ENCODE results near the gene EXOSC10.
"Not testable (repeated sequence)": the region's sequence is repeated elsewhere in the genome, so short reads cannot be mapped to it uniquely, and the experiment has no call there.

EXOSC10 gene

DNA sequence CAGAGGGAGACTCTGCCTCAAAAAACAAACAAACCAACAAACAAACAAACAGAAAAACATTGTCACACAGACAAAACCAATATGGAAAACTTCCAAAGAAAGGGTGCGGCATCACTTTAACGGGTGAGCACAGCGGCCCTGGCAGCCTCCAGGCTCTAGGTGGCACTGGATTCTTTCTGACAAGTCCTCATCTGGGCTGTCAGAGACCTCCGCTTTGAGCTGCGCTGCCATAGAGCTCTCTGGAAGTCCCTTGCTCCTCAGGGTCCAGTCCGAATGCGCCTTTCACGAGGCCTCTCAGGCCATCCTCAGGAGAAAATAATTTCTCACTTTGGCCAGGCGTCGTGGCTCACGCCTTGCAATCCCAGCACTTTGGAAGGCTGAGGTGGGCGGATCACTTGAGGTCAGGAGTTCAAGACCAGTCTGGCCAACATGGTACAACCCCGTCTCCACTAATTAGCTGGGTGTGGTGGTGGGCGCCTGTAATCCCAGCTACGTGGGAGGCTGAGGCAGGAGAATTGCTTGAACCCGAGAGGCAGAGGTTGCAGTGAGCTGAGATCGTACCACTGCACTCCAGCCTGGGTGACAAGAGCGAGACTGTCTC, 35.6 kb downstream of the EXOSC10 start:
- not testable (repeated sequence) for H3K27ac ChIP-seq (ENCODE audit: insufficient read depth, low read length, poor library complexity, severe bottlenecking); H3K4me3 ChIP-seq (ENCODE audit: insufficient read depth, low read depth, low read length, poor library complexity, severe bottlenecking); DNase-seq; H3K27me3 ChIP-seq (replicated peaks; ENCODE audit: control insufficient read depth, insufficient read depth, low read length, poor library complexity, severe bottlenecking); H3K9me3 ChIP-seq (ENCODE audit: control insufficient read depth, low read length)
- Histone ChIP-seq H3K36me3 (ENCODE audit: control insufficient read depth, insufficient read depth, low read length) (peaks cover 37% of the 10 kb centered on the region), H3K4me1 (ENCODE audit: control insufficient read depth, insufficient read depth, low read length, poor library complexity, severe bottlenecking) (peaks cover 11% of the 10 kb centered on the region)

DNA sequence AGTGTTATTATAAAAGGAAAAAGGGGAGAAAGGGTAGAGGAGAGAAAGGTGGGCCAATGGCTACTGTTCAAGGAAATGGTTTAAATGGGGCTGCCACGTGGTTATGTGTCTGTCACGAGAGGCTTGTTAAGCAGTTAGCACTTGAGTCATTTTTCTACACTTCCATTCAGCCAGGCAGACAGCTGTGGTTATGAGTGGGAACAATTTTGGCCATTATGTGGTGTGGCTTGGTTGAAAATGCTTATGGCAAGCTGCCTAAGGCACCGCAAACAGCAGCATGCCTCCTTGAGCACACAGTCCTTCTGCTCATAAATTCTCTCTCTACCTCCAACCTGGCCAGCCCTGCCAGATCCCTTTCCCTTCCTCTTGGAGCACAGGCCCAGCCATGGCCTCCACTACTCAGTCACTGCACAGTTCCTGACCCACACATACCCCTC, 36.7 kb downstream of the EXOSC10 start:
- Histone ChIP-seq H3K4me1 (ENCODE audit: control insufficient read depth, insufficient read depth, low read length, poor library complexity, severe bottlenecking) (peaks cover 17% of the 10 kb centered on the region), H3K27me3 (replicated peaks; ENCODE audit: control insufficient read depth, insufficient read depth, low read length, poor library complexity, severe bottlenecking) (no peaks in the 10 kb centered on the region), H3K4me3 (ENCODE audit: insufficient read depth, low read depth, low read length, poor library complexity, severe bottlenecking) (no peak overlapping the region), H3K36me3 (ENCODE audit: control insufficient read depth, insufficient read depth, low read length) (peaks cover 26% of the 10 kb centered on the region), H3K27ac (ENCODE audit: insufficient read depth, low read length, poor library complexity, severe bottlenecking) (no peak overlapping the region), H3K9me3 (ENCODE audit: control insufficient read depth, low read length) (no peaks in the 10 kb centered on the region)
- DNase-seq, result no peak

DNA sequence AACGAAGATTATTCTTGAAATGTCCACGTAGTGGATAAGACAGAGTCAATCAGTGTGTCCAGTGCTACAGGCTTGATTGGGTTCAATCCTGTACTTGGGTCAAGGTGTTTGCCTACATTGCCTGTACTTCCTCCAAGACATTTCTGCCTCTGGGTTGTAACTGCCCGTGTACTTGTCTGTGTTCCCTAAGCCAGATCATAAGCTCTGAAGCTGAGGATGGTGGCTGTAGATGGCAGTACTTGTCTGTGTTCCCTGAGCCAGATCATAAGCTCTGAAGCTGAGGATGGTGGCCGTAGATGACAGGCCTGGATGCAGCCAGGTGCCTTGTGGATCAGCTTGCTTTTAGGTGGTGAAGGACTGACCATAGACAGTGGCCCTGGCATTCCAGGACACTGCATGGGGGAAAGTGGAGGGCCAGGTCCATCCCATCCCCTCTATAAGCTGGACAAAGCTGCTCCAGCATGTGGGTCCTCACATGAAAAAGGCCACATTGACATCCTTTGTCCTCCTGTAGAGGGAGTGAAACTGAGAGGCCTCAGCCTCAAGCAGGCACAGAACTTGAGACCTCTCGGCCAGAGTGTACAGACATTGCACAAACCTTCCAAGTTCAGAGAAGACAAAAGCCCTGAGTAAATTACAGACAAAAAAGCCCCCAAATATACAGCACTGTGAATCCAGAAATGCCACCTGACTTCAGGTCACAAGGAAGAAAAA, 37.9 kb downstream of the EXOSC10 start:
- H3K27me3 ChIP-seq (replicated peaks; ENCODE audit: control insufficient read depth, insufficient read depth, low read length, poor library complexity, severe bottlenecking), result no peaks in the 10 kb centered on the region
- no peak for DNase-seq
- H3K9me3 ChIP-seq (ENCODE audit: control insufficient read depth, low read length), result no peaks in the 10 kb centered on the region
- no peak overlapping the region for H3K4me3 ChIP-seq (ENCODE audit: insufficient read depth, low read depth, low read length, poor library complexity, severe bottlenecking)
- H3K36me3 ChIP-seq (ENCODE audit: control insufficient read depth, insufficient read depth, low read length), result peaks cover 19% of the 10 kb centered on the region
- H3K27ac ChIP-seq (ENCODE audit: insufficient read depth, low read length, poor library complexity, severe bottlenecking), result no peak overlapping the region
- peaks cover 17% of the 10 kb centered on the region for H3K4me1 ChIP-seq (ENCODE audit: control insufficient read depth, insufficient read depth, low read length, poor library complexity, severe bottlenecking)

DNA sequence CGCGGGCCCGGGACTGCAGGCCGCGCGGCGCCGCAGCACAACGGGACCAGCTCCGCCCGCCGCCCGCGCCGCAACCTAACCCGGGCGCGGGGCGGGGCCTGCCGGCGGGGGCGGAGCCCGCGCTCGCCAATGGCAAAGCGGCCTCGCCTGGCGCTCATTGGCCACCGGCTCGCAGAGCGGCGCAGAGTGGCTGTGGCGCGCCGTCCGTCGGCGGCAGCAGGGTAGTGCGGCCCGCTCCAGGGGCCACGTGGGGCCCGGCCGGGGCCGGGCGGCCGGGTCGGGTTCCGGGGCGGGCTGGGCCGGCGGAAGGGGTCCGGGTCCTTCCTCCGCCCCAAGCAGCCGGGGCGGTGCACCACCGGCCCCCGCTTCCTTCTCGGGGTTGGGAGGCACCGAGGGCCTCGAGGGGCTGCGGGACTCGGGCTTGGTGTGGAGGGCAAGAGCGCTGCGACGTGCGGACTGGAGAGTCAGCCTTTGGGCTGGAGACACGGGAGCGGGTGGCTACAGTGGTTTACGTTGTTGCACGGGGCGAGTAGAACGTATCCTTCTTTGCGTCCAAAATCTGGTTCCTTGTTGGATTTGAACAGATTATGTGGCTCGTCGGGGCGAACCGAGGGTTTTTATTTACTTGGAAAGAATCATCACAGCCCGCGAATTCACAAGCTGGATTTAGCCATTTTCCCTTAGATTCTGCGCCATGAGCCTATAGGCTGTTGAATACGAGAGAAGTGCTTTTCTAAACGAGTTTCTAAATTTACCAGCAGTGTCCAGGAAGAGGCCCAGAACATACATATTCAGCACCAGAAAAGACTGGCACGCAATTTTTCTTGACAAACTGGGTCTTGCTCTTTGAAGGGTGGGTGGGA, 39.5 kb downstream of the EXOSC10 start, which contains the start of gene SRM:
SRM (minus strand) TSS at position 51 of the 863 bp plus-strand sequence. CDS start 75 bp downstream, outside the sequence.
- Histone ChIP-seq H3K27ac (ENCODE audit: insufficient read depth, low read length, poor library complexity, severe bottlenecking) (peak within 1 kb of the TSS; percentile 53), H3K9me3 (ENCODE audit: control insufficient read depth, low read length) (no peaks in the 10 kb centered on the region), H3K27me3 (replicated peaks; ENCODE audit: control insufficient read depth, insufficient read depth, low read length, poor library complexity, severe bottlenecking) (no peaks in the 10 kb centered on the region), H3K4me3 (ENCODE audit: insufficient read depth, low read depth, low read length, poor library complexity, severe bottlenecking) (peak within 1 kb of the TSS; percentile 91), H3K4me1 (ENCODE audit: control insufficient read depth, insufficient read depth, low read length, poor library complexity, severe bottlenecking) (peaks cover 17% of the 10 kb centered on the region), H3K36me3 (ENCODE audit: control insufficient read depth, insufficient read depth, low read length) (peaks cover 16% of the 10 kb centered on the region)
- peak; percentile 80 to 84 (median 84) for DNase-seq

DNA sequence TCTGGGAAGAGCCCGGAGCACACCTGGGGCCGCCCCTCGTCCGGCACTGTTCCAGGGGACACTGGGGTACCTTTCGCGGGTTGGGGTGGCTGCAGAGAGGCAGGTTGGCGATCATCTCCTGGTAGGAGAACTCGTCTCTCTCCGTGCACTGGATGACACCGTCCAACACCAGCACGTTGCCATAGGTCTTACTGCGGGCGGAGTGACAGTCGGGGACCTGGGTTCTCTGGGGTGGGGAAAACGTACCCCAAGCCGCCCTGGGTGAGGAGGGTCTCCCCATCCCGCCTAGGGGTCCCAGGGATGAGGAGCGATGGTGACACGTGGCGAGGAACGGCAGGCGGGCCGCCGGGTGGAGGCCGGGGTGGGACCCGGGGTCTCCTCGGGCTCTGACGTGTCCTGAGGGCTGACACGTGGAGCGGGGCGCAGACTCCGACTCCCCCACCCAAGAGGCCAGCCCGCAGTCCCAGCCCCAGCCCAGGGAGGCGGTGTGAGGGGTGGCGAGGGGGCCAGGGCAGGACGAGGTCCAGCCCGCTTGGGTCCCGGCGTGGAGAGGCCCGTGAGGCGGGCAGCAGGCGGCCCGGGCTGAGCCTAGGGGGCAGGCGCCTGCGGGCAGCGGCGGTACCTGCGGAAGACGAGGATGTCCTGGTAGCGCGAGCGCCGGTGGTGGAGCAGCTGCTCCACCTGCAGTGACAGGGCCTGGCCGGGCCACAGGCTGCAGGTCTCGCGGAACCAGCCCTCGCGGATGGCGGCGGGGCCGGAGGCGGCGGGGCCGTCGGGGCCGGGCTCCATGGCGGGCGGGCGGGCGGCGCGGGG, 40.3 kb downstream of the EXOSC10 start:
- Histone ChIP-seq H3K9me3 (ENCODE audit: control insufficient read depth, low read length) (no peaks in the 10 kb centered on the region), H3K27ac (ENCODE audit: insufficient read depth, low read length, poor library complexity, severe bottlenecking) (peak overlapping the region; percentile 53), H3K4me3 (ENCODE audit: insufficient read depth, low read depth, low read length, poor library complexity, severe bottlenecking) (peak overlapping the region; percentile 91), H3K4me1 (ENCODE audit: control insufficient read depth, insufficient read depth, low read length, poor library complexity, severe bottlenecking) (peaks cover 17% of the 10 kb centered on the region), H3K36me3 (ENCODE audit: control insufficient read depth, insufficient read depth, low read length) (peaks cover 13% of the 10 kb centered on the region), H3K27me3 (replicated peaks; ENCODE audit: control insufficient read depth, insufficient read depth, low read length, poor library complexity, severe bottlenecking) (no peaks in the 10 kb centered on the region)
- DNase-seq, result no peak

- DNase-seq, result no peak
- peak overlapping the region; percentile 91 for H3K4me3 ChIP-seq (ENCODE audit: insufficient read depth, low read depth, low read length, poor library complexity, severe bottlenecking)
- H3K27ac ChIP-seq (ENCODE audit: insufficient read depth, low read length, poor library complexity, severe bottlenecking), result peak overlapping the region; percentile 53
- peaks cover 17% of the 10 kb centered on the region for H3K4me1 ChIP-seq (ENCODE audit: control insufficient read depth, insufficient read depth, low read length, poor library complexity, severe bottlenecking)
- H3K27me3 ChIP-seq (replicated peaks; ENCODE audit: control insufficient read depth, insufficient read depth, low read length, poor library complexity, severe bottlenecking), result no peaks in the 10 kb centered on the region
- H3K9me3 ChIP-seq (ENCODE audit: control insufficient read depth, low read length), result no peaks in the 10 kb centered on the region
- peaks cover 15% of the 10 kb centered on the region for H3K36me3 ChIP-seq (ENCODE audit: control insufficient read depth, insufficient read depth, low read length)
Observed at GRCh38 chr1:11058595-11059154, 41.0 kb downstream of the EXOSC10 start.

- Histone ChIP-seq H3K9me3 (ENCODE audit: control insufficient read depth, low read length) (no peaks in the 10 kb centered on the region), H3K4me3 (ENCODE audit: insufficient read depth, low read depth, low read length, poor library complexity, severe bottlenecking) (no peak overlapping the region), H3K36me3 (ENCODE audit: control insufficient read depth, insufficient read depth, low read length) (peaks cover 15% of the 10 kb centered on the region), H3K27me3 (replicated peaks; ENCODE audit: control insufficient read depth, insufficient read depth, low read length, poor library complexity, severe bottlenecking) (no peaks in the 10 kb centered on the region), H3K4me1 (ENCODE audit: control insufficient read depth, insufficient read depth, low read length, poor library complexity, severe bottlenecking) (peaks cover 17% of the 10 kb centered on the region), H3K27ac (ENCODE audit: insufficient read depth, low read length, poor library complexity, severe bottlenecking) (no peak overlapping the region)
- no peak for DNase-seq
Observed at GRCh38 chr1:11058026-11058425, 41.6 kb downstream of the EXOSC10 start.

- DNase-seq, result no peak
- Histone ChIP-seq H3K4me3 (ENCODE audit: insufficient read depth, low read depth, low read length, poor library complexity, severe bottlenecking) (no peak overlapping the region), H3K4me1 (ENCODE audit: control insufficient read depth, insufficient read depth, low read length, poor library complexity, severe bottlenecking) (peaks cover 17% of the 10 kb centered on the region), H3K36me3 (ENCODE audit: control insufficient read depth, insufficient read depth, low read length) (peaks cover 15% of the 10 kb centered on the region), H3K27me3 (replicated peaks; ENCODE audit: control insufficient read depth, insufficient read depth, low read length, poor library complexity, severe bottlenecking) (no peaks in the 10 kb centered on the region), H3K9me3 (ENCODE audit: control insufficient read depth, low read length) (no peaks in the 10 kb centered on the region), H3K27ac (ENCODE audit: insufficient read depth, low read length, poor library complexity, severe bottlenecking) (no peak overlapping the region)
Observed at GRCh38 chr1:11057477-11057876, 42.2 kb downstream of the EXOSC10 start.

DNA sequence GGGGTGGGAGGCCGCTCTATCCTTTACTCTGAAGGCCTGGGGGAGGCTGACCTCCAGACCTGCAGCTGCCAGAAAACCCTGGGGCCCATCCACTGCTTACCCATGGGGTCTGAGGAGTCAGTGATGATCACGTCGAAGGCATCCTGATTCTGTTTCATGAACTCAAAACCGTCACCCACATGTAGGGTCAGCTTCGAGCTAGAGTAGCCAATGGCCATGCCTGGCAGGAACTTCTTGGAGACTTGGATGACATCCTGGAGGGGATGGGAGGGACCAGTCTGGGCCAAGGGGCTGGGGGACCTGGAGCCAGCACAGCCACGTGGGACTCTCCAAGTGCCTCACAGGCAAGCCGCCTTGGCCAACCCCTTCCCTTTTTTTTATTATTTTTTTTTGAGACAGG, 43.2 kb downstream of the EXOSC10 start:
- Histone ChIP-seq H3K4me1 (ENCODE audit: control insufficient read depth, insufficient read depth, low read length, poor library complexity, severe bottlenecking) (peaks cover 17% of the 10 kb centered on the region), H3K4me3 (ENCODE audit: insufficient read depth, low read depth, low read length, poor library complexity, severe bottlenecking) (no peak overlapping the region), H3K36me3 (ENCODE audit: control insufficient read depth, insufficient read depth, low read length) (peaks cover 15% of the 10 kb centered on the region), H3K27me3 (replicated peaks; ENCODE audit: control insufficient read depth, insufficient read depth, low read length, poor library complexity, severe bottlenecking) (no peaks in the 10 kb centered on the region), H3K27ac (ENCODE audit: insufficient read depth, low read length, poor library complexity, severe bottlenecking) (no peak overlapping the region), H3K9me3 (ENCODE audit: control insufficient read depth, low read length) (no peaks in the 10 kb centered on the region)
- DNase-seq, result no peak
